ENCODE measurements around the gene TUBGCP3.
"Not testable (repeated sequence)": the region's sequence is repeated elsewhere in the genome, so short reads cannot be mapped to it uniquely, and the experiment has no call there.

The TUBGCP3 gene

GRCh38 chr13:112587764-112588489, at the start of gene TUBGCP3:
Gene TUBGCP3 (minus strand): TSS chr13:112588153. CDS start chr13:112587980, 173 bp downstream.
- DNase-seq (ENCODE audit: low read depth) = peak; percentile 48

- DNase-seq (ENCODE audit: low read depth) = no peak
Observed at GRCh38 chr13:112637017-112637801, 49.3 kb upstream of the TUBGCP3 start.

- DNase-seq (ENCODE audit: low read depth) = no peak
Observed at GRCh38 chr13:112636401-112636975, 48.5 kb upstream of the TUBGCP3 start.

GRCh38 chr13:112635323-112635722, 47.4 kb upstream of the TUBGCP3 start:
- no peak for DNase-seq (ENCODE audit: low read depth)

GRCh38 chr13:112634102-112634501, 46.1 kb upstream of the TUBGCP3 start:
- DNase-seq (ENCODE audit: low read depth) = no peak

GRCh38 chr13:112630226-112630625, 42.3 kb upstream of the TUBGCP3 start:
- not testable (repeated sequence) for DNase-seq (ENCODE audit: low read depth)

- DNase-seq (ENCODE audit: low read depth) = no peak
Observed at GRCh38 chr13:112629161-112629560, 41.2 kb upstream of the TUBGCP3 start.

GRCh38 chr13:112627613-112628012, 39.7 kb upstream of the TUBGCP3 start:
- DNase-seq (ENCODE audit: low read depth) = not testable (repeated sequence)

GRCh38 chr13:112627161-112627560, 39.2 kb upstream of the TUBGCP3 start:
- DNase-seq (ENCODE audit: low read depth) = no peak

GRCh38 chr13:112626761-112627160, 38.8 kb upstream of the TUBGCP3 start:
- DNase-seq (ENCODE audit: low read depth) = no peak

- no peak for DNase-seq (ENCODE audit: low read depth)
Observed at GRCh38 chr13:112626124-112626523, 38.2 kb upstream of the TUBGCP3 start.

- DNase-seq (ENCODE audit: low read depth) = no peak
Observed at GRCh38 chr13:112625698-112626097, 37.7 kb upstream of the TUBGCP3 start.

GRCh38 chr13:112624602-112625430, 36.9 kb upstream of the TUBGCP3 start:
- no peak for DNase-seq (ENCODE audit: low read depth)

- DNase-seq (ENCODE audit: low read depth) = no peak
Observed at GRCh38 chr13:112624040-112624439, 36.1 kb upstream of the TUBGCP3 start.

GRCh38 chr13:112623051-112623711, 35.2 kb upstream of the TUBGCP3 start:
- DNase-seq (ENCODE audit: low read depth) = no peak

- DNase-seq (ENCODE audit: low read depth) = no peak
Observed at GRCh38 chr13:112622375-112622774, 34.4 kb upstream of the TUBGCP3 start.

GRCh38 chr13:112619730-112620631, 32.0 kb upstream of the TUBGCP3 start:
- DNase-seq (ENCODE audit: low read depth) = no peak

GRCh38 chr13:112618501-112618900, 30.5 kb upstream of the TUBGCP3 start:
- no peak for DNase-seq (ENCODE audit: low read depth)

- DNase-seq (ENCODE audit: low read depth) = no peak
Observed at GRCh38 chr13:112617754-112618375, 29.9 kb upstream of the TUBGCP3 start.
